ENCODE data around the gene SOX3. TPM values are rescaled to one million over a fixed set of nuclear protein-coding genes. Genes with fewer than 3 reads are reported as not detected.

Gene SOX3
- total RNA-seq, 2 experiments from 2014 or later, result not detected

DNA sequence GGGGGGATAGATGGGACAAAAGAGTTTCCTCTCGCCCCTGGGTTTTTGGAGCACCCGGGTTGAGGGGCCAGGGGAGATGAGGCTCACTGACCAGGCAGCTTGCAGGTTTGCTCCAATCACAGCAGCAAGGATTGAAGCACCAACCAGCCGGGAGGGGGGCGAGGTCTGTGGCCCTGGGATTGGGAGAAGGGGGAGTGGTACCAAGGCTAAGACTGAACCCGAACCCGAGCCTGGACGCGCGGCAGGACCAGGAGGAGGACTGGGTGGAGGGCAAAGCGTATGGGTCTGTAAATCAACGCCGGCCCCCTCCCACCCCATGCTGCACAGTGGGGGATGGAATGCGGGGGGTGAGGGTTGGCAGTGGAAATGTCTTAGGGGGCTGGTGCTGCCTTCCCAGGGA is 3.5 kb downstream of the SOX3 start:
- CTCF ChIA-PET, result no interaction called here
- POLR2A ChIA-PET, result no interaction called here
- ATAC-seq, result no peak

DNA sequence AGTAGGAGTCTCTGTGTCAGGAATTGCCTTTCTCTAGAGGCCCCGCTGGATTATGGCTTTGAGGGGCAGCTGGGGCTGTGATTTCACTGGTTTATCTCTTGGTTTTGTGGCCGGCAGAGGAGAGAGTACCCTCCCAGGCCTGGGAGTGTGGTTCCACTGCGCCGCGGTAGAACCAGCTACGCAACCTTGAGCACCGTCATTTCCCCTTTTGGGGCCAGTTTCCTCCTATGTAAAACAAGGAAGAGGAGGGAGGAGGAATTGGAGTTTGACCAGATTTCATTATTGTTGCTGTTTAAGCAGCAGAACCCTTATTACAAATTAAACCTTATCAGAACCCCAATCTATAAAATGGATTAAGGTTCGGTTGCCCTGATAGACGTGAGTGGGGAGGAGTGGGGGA is 4.4 kb downstream of the SOX3 start:
- ATAC-seq (no peak), DNase-seq (no peak)
- TF ChIP-seq, protein P1, sequence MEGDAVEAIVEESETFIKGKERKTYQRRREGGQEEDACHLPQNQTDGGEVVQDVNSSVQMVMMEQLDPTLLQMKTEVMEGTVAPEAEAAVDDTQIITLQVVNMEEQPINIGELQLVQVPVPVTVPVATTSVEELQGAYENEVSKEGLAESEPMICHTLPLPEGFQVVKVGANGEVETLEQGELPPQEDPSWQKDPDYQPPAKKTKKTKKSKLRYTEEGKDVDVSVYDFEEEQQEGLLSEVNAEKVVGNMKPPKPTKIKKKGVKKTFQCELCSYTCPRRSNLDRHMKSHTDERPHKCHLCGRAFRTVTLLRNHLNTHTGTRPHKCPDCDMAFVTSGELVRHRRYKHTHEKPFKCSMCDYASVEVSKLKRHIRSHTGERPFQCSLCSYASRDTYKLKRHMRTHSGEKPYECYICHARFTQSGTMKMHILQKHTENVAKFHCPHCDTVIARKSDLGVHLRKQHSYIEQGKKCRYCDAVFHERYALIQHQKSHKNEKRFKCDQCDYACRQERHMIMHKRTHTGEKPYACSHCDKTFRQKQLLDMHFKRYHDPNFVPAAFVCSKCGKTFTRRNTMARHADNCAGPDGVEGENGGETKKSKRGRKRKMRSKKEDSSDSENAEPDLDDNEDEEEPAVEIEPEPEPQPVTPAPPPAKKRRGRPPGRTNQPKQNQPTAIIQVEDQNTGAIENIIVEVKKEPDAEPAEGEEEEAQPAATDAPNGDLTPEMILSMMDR (IDR thresholded peaks at IDR 0.05), result no peak
- H3K36me3 Mint-ChIP-seq (ENCODE audit: low read depth), result no peaks in the 10 kb centered on the region
- ChIA-PET POLR2A (no interaction called here), CTCF (no interaction called here)
- no peak overlapping the region for H3K27ac Mint-ChIP-seq
- no peaks in the 10 kb centered on the region for H3K9me3 Mint-ChIP-seq
- H3K4me3 Mint-ChIP-seq, result no peak overlapping the region
- H3K4me1 Mint-ChIP-seq (ENCODE audit: low read depth), result peaks cover 5% of the 10 kb centered on the region
- intact Hi-C loops (cut with micrococcal nuclease), result no loop called here
- peaks cover 37% of the 10 kb centered on the region for H3K27me3 Mint-ChIP-seq

More for the DNA sequence above, 3.5 kb downstream of the SOX3 start:
- TF ChIP-seq, protein P1 (IDR thresholded peaks at IDR 0.05), result no peak
- no peak overlapping the region for H3K4me3 Mint-ChIP-seq
- no peak overlapping the region for H3K27ac Mint-ChIP-seq
- no peaks in the 10 kb centered on the region for H3K36me3 Mint-ChIP-seq (ENCODE audit: low read depth)
- H3K27me3 Mint-ChIP-seq, result peaks cover 41% of the 10 kb centered on the region
- DNase-seq, result no peak
- H3K4me1 Mint-ChIP-seq (ENCODE audit: low read depth), result peaks cover 5% of the 10 kb centered on the region
- H3K9me3 Mint-ChIP-seq, result no peaks in the 10 kb centered on the region
- intact Hi-C loops (cut with micrococcal nuclease), result no loop called here

DNA sequence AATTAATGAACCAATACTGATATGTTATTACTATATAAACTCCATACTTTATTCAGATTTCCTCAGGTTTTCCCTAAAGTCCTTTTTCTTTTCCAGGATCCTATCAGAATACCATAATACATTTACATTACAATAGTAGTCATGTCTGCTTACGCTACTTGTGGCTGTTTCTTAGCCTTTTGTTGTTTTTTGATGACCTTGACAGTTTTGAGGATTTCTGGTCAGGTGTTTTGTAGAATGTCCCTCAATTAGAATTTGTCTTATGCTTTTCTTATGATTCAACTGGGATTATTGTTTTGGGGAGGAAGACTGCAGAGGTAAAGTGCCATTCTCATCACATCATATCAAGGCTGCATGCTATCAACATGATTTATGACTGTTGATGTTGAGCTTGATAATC is 9.1 kb downstream of the SOX3 start:
- Mint-ChIP-seq H3K36me3 (ENCODE audit: low read depth) (no peaks in the 10 kb centered on the region), H3K27ac (no peak overlapping the region), H3K4me3 (no peak overlapping the region), H3K9me3 (no peaks in the 10 kb centered on the region), H3K4me1 (ENCODE audit: low read depth) (no peaks in the 10 kb centered on the region), H3K27me3 (peaks cover 14% of the 10 kb centered on the region)
- CTCF ChIA-PET, result no interaction called here
- TF ChIP-seq, protein P1 (IDR thresholded peaks at IDR 0.05), result no peak
- POLR2A ChIA-PET, result no interaction called here
- DNase-seq (no peak), ATAC-seq (no peak)
- intact Hi-C loops (cut with micrococcal nuclease), result no loop called here

DNA sequence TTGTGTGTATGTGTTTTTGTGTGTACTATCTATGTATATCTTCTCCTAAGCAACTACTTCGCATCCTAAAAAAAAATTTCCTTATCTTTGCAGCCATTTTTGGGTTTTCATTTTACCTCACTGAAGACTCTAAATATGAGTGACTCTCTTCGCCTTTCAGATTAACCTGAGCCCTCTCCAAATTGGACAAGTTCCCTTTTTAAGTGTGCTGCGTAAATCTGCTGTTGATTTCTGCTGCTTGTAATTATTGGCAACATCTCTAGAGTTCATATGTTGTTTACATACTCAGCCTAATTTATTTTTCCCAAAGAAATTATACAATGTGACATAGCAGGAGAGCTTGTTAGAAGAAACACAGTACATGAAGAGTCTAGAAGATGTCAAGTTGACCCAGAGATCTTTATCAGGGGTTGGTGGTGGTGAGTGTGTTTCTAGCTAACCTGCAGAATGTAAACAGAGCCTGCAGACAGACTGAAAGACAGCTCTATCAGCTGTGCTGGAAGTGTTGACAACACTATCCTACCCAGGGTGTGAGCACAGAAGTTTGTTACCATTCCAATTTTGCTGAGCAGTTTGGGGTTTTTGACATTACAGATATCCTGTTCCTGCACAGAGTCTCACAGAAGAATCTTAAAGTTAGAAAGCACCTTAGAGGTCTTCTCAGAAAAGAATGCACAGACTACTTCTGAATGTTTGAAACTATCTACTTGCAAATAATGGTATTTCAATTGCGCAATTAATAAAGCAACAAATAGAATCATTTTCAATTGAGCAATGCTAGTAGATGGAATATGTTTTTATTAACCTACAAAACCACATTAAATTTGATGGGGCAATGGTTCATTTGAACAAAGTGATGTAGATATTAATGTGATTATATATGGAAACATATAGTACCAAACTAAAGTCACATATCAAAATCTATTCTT is 12.5 kb downstream of the SOX3 start:
- Mint-ChIP-seq H3K27me3 (peaks cover 3% of the 10 kb centered on the region), H3K36me3 (ENCODE audit: low read depth) (no peaks in the 10 kb centered on the region), H3K27ac (no peak overlapping the region), H3K4me3 (no peak overlapping the region), H3K9me3 (no peaks in the 10 kb centered on the region), H3K4me1 (ENCODE audit: low read depth) (no peaks in the 10 kb centered on the region)
- ChIA-PET CTCF (no interaction called here), POLR2A (no interaction called here)
- ATAC-seq (no peak), DNase-seq (no peak)
- intact Hi-C loops (cut with micrococcal nuclease), result no loop called here
- TF ChIP-seq, protein P1 (IDR thresholded peaks at IDR 0.05), result no peak

DNA sequence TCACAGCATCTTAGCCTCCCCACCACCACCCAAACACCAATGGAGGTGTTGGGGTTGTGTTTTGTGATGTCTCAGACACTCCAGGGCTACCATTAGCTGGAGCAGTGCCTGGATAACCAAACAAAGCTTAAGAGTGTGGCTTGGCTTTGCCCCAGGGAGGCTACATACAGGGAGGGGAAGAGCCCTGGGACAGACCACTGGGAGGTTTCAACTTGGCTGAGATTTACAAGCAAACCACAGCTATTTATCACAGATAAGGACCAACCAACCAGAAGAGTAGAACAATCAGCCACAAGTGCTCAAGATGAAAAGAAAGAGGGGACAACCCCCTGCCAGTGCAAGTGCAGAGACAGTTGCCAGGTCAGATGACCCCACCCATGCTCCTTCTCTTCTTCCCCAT is 24.1 kb downstream of the SOX3 start:
- ChIA-PET POLR2A (no interaction called here), CTCF (no interaction called here)
- H3K36me3 Mint-ChIP-seq (ENCODE audit: low read depth), result no peaks in the 10 kb centered on the region
- peaks cover 7% of the 10 kb centered on the region for H3K9me3 Mint-ChIP-seq
- ATAC-seq (no peak), DNase-seq (no peak)
- no peaks in the 10 kb centered on the region for H3K4me1 Mint-ChIP-seq (ENCODE audit: low read depth)
- H3K27ac Mint-ChIP-seq, result no peak overlapping the region
- TF ChIP-seq, protein P1 (IDR thresholded peaks at IDR 0.05), result no peak
- no peak overlapping the region for H3K4me3 Mint-ChIP-seq
- H3K27me3 Mint-ChIP-seq, result no peaks in the 10 kb centered on the region
- intact Hi-C loops (cut with micrococcal nuclease), result no loop called here

Measured in activated CD8-positive, alpha-beta T cell treated with anti-CD3 and anti-CD28 coated beads for 36 hours (primary cell).